ENCODE results near the gene TSPAN11.
A peak's percentile ranks its signal among the peaks of the same experiment; 100 is the strongest.

Gene TSPAN11

GRCh38 chr12:30988086-30988485 is 61.5 kb downstream of the TSPAN11 start:
- no peak for TF ChIP-seq CTCF (IDR thresholded peaks at IDR 0.05; ENCODE audit: borderline replicate concordance, insufficient read depth, low read depth, low read length)
- H3K4me3 ChIP-seq (ENCODE audit: low read depth, low read length) = no peak overlapping the region

- no peak for TF ChIP-seq CTCF (IDR thresholded peaks at IDR 0.05; ENCODE audit: borderline replicate concordance, insufficient read depth, low read depth, low read length)
Measured at GRCh38 chr12:30988646-30989286, 62.2 kb downstream of the TSPAN11 start.

GRCh38 chr12:30989754-30990153 is 63.2 kb downstream of the TSPAN11 start:
- peak; percentile 30; the same call in 1 of the 2 replicates for TF ChIP-seq CTCF (IDR thresholded peaks at IDR 0.05; ENCODE audit: borderline replicate concordance, insufficient read depth, low read depth, low read length)
- no peak overlapping the region for H3K4me3 ChIP-seq (ENCODE audit: low read depth, low read length)

More at GRCh38 chr12:30988646-30989286, 62.2 kb downstream of the TSPAN11 start:
- no peak overlapping the region for H3K4me3 ChIP-seq (ENCODE audit: low read depth, low read length)

- no peak for TF ChIP-seq CTCF (IDR thresholded peaks at IDR 0.05; ENCODE audit: borderline replicate concordance, insufficient read depth, low read depth, low read length)
- H3K4me3 ChIP-seq (ENCODE audit: low read depth, low read length) = no peak overlapping the region
Measured at GRCh38 chr12:30990316-30990715, 63.8 kb downstream of the TSPAN11 start.

- no peak overlapping the region for H3K4me3 ChIP-seq (ENCODE audit: low read depth, low read length)
- no peak for TF ChIP-seq CTCF (IDR thresholded peaks at IDR 0.05; ENCODE audit: borderline replicate concordance, insufficient read depth, low read depth, low read length)
Measured at GRCh38 chr12:30990776-30991175, 64.2 kb downstream of the TSPAN11 start.

GRCh38 chr12:30991466-30991865 is 64.9 kb downstream of the TSPAN11 start:
- TF ChIP-seq CTCF (IDR thresholded peaks at IDR 0.05; ENCODE audit: borderline replicate concordance, insufficient read depth, low read depth, low read length) = no peak

GRCh38 chr12:30992381-30992780 is 65.8 kb downstream of the TSPAN11 start:
- TF ChIP-seq CTCF (IDR thresholded peaks at IDR 0.05; ENCODE audit: borderline replicate concordance, insufficient read depth, low read depth, low read length) = no peak
- H3K4me3 ChIP-seq (ENCODE audit: low read depth, low read length) = no peak overlapping the region

More at GRCh38 chr12:30991466-30991865, 64.9 kb downstream of the TSPAN11 start:
- H3K4me3 ChIP-seq (ENCODE audit: low read depth, low read length) = no peak overlapping the region
